RWPE2 (cell line): Measurements from ENCODE around the gene MINAR2.

ENCODE experiments used
- ATAC-seq: fragments of 200-7000 bp; cut with Tn5 transposase; 3 replicates; pipeline ENCODE4 v1.9.1; 2021; ENCODE audit warnings: low read depth
- DNase-seq: peaks from one replicate; pipeline ENCODE4 v3.0.0-alpha.2; 2020; ENCODE audit warnings: low spot score
- H3K27ac ChIP-seq: fragments of 450-650 bp; 2 replicates; pipeline ENCODE4 v1.5.1; 2017; ENCODE audit warnings: mild to moderate bottlenecking; ENCODE audit not compliant: poor library complexity, severe bottlenecking
- H3K27me3 ChIP-seq: fragments of 250-450 bp; sonication (Bioruptor Pico); 2 replicates; pipeline ENCODE4 v1.5.1; 2021; ENCODE audit warnings: mild to moderate bottlenecking, moderate library complexity; ENCODE audit not compliant: insufficient read depth, poor library complexity, severe bottlenecking
- H3K36me3 ChIP-seq: fragments of 250-450 bp; sonication (Bioruptor Pico); 2 replicates; pipeline ENCODE4 v1.5.1; 2020; ENCODE audit warnings: low read depth, mild to moderate bottlenecking, moderate library complexity
- H3K4me1 ChIP-seq: fragments of 250-450 bp; sonication (Bioruptor Pico); 2 replicates; pipeline ENCODE4 v1.5.1; 2021; ENCODE audit warnings: mild to moderate bottlenecking, moderate library complexity; ENCODE audit not compliant: insufficient read depth, poor library complexity, severe bottlenecking
- H3K4me3 ChIP-seq: fragments of 250-450 bp; sonication (Bioruptor Pico); 2 replicates; pipeline ENCODE4 v1.5.1; 2021; ENCODE audit warnings: mild to moderate bottlenecking, moderate library complexity; ENCODE audit not compliant: severe bottlenecking
- H3K9me3 ChIP-seq: fragments of 250-450 bp; sonication (Bioruptor Pico); 2 replicates; pipeline ENCODE4 v1.5.1; 2021; ENCODE audit warnings: mild to moderate bottlenecking, moderate library complexity; ENCODE audit not compliant: severe bottlenecking
- CTCF ChIP-seq: fragments of 450-650 bp; IDR thresholded peaks from one replicate; pipeline ENCODE4 v1.5.1; 2017; ENCODE audit warnings: mild to moderate bottlenecking, moderate library complexity; ENCODE audit not compliant: poor library complexity, severe bottlenecking

The MINAR2 gene

GRCh38 chr5:129763651-129764050 is 15.8 kb downstream of the MINAR2 start:
- H3K4me3 ChIP-seq, result no peak overlapping the region
- no peak for TF ChIP-seq CTCF
- H3K4me1 ChIP-seq, result no peaks in the 10 kb centered on the region
- ATAC-seq (no peak), DNase-seq (no peak)
- H3K27me3 ChIP-seq, result no peaks in the 10 kb centered on the region
- no peak overlapping the region for H3K27ac ChIP-seq
- no peaks in the 10 kb centered on the region for H3K36me3 ChIP-seq
- H3K9me3 ChIP-seq, result no peaks in the 10 kb centered on the region

DNA sequence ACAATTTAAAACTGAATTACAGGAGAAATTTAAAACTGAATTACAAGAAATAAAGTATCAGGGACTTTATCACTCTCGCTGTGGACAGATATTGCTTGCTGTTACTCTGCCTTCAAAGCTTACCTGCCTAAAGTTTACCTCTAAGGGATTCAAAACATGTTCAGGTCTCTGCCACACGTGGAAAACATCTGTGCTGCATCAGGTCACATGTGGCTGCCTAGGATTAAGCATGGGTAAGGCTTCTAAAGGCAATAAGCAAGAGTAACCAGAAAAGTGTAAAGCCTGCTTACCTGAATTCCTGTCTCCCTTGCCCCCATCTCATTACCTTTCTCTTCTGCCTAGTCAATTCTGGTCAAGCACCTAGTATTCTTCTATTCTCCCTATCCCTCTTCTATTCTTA is 18.9 kb downstream of the MINAR2 start:
- no peaks in the 10 kb centered on the region for H3K9me3 ChIP-seq
- no peak overlapping the region for H3K4me3 ChIP-seq
- H3K36me3 ChIP-seq, result no peaks in the 10 kb centered on the region
- no peak for TF ChIP-seq CTCF
- DNase-seq (no peak), ATAC-seq (no peak)
- H3K27me3 ChIP-seq, result no peaks in the 10 kb centered on the region
- no peak overlapping the region for H3K27ac ChIP-seq
- H3K4me1 ChIP-seq, result no peaks in the 10 kb centered on the region

DNA sequence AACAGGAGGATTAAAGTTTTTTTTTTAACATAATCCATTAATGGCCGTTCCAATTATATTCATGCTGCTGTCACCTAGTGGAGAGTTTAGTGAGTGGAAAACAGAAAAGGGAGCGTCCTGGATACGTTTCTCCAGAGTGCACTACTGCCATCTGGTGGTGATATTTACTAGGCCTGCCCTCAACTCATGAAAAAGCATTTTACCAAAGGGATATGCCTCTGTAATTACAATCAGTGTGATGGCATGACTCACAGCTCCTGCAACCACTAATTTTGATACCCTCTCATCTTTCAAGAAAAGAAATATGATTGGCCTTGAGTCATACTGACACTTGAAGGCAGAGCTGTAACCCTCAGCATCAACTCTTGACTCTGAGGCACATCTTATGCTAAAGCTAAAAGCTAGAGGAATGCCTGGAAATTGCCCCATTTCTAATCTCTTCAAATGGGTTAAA is 20.1 kb downstream of the MINAR2 start:
- Histone ChIP-seq H3K36me3 (no peaks in the 10 kb centered on the region), H3K4me1 (no peaks in the 10 kb centered on the region), H3K9me3 (no peaks in the 10 kb centered on the region), H3K27me3 (no peaks in the 10 kb centered on the region), H3K27ac (no peak overlapping the region), H3K4me3 (no peak overlapping the region)
- DNase-seq, result no peak
- ATAC-seq, result peak; percentile 91
- TF ChIP-seq CTCF, result peak; percentile 100

DNA sequence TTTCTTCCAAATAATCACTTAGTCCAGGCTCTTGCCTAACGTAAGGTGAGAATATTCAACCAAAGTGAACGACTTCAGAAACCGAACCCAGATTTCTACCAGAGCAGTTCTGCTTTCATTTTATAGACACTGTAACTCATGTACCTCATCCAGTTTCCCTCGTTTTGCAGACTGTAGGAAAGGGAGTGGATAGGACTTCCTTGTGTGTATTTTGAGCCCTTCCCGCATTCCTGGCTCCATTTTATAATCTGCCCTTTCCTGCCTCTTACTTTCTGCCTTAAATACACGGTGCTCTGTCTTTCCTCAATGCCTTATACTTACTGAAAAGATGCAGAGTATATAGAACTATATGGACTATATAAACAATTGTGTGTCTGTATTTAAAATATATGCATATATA is 20.8 kb downstream of the MINAR2 start:
- H3K27me3 ChIP-seq, result no peaks in the 10 kb centered on the region
- ATAC-seq, result no peak

More for the DNA sequence above, 20.8 kb downstream of the MINAR2 start:
- Histone ChIP-seq H3K4me3 (no peak overlapping the region), H3K9me3 (no peaks in the 10 kb centered on the region), H3K27ac (no peak overlapping the region), H3K36me3 (no peaks in the 10 kb centered on the region), H3K4me1 (no peaks in the 10 kb centered on the region)
- TF ChIP-seq CTCF, result no peak
- DNase-seq, result no peak
